GM12801 (cell line): ENCODE results near the gene STMN3.

Experiments
- TF ChIP-seq, protein P1 (sequence below): IDR thresholded peaks from one replicate; pipeline ENCODE4 v1.5.1; 2011; ENCODE audit warnings: control low read depth; ENCODE audit not compliant: insufficient read length; ENCODE audit errors: extremely low read depth

The STMN3 gene

GRCh38 chr20:63685269-63686026 lies 32.2 kb upstream of the STMN3 start:
- TF ChIP-seq, protein P1, sequence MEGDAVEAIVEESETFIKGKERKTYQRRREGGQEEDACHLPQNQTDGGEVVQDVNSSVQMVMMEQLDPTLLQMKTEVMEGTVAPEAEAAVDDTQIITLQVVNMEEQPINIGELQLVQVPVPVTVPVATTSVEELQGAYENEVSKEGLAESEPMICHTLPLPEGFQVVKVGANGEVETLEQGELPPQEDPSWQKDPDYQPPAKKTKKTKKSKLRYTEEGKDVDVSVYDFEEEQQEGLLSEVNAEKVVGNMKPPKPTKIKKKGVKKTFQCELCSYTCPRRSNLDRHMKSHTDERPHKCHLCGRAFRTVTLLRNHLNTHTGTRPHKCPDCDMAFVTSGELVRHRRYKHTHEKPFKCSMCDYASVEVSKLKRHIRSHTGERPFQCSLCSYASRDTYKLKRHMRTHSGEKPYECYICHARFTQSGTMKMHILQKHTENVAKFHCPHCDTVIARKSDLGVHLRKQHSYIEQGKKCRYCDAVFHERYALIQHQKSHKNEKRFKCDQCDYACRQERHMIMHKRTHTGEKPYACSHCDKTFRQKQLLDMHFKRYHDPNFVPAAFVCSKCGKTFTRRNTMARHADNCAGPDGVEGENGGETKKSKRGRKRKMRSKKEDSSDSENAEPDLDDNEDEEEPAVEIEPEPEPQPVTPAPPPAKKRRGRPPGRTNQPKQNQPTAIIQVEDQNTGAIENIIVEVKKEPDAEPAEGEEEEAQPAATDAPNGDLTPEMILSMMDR = no peak

DNA sequence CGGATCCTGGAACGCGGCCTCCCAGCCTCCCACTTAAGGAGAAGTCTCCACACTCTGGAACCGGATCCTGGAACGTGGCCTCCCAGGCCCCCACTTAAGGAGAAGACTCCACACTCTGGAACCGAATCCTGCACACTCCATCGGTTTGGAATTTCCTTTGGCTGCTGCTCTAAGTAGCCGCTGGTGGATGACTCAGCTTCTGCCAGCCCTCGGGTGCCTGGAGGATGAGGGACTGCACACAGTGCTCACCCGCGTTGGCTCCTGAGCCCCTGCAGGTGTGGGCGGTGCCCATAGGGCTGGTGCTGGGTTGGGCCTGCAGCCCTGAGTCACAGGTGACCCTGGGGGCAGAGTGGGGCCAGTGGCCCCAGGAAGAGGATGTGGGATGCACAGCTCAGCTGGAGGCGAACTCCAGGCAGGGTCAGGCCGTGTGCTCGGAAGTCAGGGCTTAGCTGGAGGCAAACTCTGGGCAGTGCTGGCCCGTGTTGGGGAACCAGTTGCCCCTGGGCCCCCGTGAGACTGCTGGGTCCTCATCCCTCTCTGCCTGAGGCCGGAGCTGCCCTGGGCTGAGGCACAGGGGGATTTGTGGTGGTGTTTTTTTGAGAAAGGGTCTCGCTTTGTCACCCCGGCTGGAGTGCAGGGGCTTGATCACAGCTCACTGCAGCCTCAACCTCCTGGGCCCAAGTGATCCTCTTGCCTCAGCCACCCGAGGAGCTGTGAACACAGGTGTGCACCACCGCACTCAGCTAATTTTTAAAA lies 29.3 kb upstream of the STMN3 start:
- TF ChIP-seq, protein P1 = no peak

DNA sequence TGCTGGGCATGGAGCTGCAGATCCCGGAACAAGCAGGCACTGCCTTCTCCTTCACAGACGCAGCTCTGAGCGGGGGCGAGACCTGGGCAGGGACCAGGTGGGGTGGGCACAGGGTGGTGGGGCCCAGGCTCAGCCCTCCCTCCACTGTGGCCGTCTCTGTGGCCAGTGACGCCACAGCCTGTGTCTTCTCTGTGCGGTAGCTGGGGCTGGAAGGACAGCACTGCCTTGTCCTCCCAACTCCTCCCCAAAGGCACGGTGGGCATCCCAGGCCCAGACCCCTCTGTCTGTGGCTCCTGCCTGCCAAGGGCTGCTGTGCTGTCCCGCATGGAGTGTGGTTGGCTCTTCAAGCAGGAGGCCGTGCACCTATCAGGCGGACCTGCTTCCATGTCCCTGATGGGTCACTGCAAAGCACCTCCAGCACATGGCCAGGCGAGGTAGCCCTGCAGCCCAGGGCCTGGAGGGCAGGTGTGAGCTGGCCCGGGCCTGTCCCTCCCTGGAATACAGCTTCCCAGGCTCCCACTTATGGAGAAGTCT lies 28.5 kb upstream of the STMN3 start:
- TF ChIP-seq, protein P1 = no peak

DNA sequence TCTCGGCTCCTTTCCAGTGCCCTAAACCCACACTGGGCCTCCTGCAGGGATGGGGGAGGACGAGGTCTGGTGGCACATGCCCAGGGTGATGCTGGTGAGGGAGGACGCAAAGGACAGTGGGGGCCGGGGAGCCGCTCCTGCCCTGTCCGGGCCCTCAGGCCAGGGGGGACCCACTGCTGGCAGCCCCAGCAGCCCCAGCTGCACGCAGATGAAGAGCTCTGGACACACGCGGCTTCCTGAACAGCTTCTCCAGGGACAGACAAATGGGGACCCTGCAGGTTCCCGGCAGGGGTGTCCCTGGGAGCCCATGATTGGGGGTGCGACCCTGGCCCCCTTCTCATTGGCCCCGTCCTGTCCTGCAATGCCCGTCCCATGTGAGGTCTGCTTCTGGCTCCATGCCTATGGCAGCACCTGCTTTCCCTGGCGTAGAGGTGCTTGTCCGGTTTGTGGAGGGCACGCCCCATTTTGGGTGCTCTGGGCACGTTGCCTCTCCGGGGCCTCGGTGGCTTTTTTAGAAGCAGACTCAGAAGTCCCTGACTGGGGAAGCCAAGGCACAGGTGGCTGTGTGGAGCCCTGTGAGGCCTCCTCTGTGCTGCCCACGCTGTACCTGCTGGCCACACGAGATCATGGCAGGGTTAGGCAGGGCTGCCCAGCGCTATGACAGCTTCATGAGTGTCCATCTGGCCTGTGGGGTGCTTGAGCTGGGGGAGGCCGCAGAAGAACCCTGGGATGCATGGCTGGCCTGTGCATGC lies 27.8 kb upstream of the STMN3 start:
- TF ChIP-seq, protein P1 = no peak

GRCh38 chr20:63680427-63680826 lies 27.2 kb upstream of the STMN3 start:
- TF ChIP-seq, protein P1 = no peak

DNA sequence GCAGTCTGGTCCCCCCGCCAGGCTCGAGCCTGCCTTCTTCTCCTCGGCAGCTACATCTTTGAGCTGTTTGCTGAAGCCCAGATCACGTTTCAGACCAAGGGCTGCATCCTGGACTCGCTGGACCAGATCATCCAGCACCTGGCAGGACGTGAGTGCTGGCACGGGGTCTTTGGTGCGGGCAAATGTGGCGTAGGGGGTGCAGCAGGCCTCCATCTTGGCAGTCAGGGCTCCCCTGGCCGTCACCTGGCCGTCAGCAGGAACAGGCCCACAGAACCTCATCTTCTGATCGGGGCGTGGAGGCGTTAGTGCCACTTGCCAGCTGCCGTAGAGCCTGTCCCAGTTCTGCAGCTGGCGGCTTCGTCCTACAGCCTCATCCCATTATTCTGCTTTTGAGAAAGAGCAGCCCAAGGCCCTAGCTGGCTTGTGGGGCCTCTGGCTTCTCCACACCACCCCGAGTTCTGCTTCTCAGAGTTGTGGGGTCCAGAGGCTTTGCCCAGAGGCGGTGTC lies 26.6 kb upstream of the STMN3 start:
- TF ChIP-seq, protein P1 = no peak
